Right lobe of liver (tissue), 4 donors: ENCODE data around the gene ARHGAP22.

Experiments used
- POLR2A ChIP-seq: fragments of 450-650 bp; IDR thresholded peaks from one replicate; pipeline ENCODE4 v1.6.1; 2017; ENCODE audit warnings: antibody characterized with exemption, mild to moderate bottlenecking
- TF ChIP-seq, protein P1 (sequence below), 4 donors: fragments of 200-600 bp in 3 of 4; fragments of 450-650 bp in 1 of 4; IDR thresholded peaks; one replicate each; pipeline versions ENCODE4 v1.5.1 to v1.8.0; 2016 to 2022; ENCODE audit warnings: antibody characterized with exemption in 4 of 4, mild to moderate bottlenecking in 2 of 4
- donor health status: DM: no; HTN: no; CAD: no.
- donor health status: DM: no; HTN: no; CAD: no.
- donor health status: DM: no; HTN: yes; CAD: no.

GRCh38 chr10:48525113-48525512 lies 79.8 kb downstream of the ARHGAP22 start:
- no peak for TF ChIP-seq POLR2A
- TF ChIP-seq, protein P1, sequence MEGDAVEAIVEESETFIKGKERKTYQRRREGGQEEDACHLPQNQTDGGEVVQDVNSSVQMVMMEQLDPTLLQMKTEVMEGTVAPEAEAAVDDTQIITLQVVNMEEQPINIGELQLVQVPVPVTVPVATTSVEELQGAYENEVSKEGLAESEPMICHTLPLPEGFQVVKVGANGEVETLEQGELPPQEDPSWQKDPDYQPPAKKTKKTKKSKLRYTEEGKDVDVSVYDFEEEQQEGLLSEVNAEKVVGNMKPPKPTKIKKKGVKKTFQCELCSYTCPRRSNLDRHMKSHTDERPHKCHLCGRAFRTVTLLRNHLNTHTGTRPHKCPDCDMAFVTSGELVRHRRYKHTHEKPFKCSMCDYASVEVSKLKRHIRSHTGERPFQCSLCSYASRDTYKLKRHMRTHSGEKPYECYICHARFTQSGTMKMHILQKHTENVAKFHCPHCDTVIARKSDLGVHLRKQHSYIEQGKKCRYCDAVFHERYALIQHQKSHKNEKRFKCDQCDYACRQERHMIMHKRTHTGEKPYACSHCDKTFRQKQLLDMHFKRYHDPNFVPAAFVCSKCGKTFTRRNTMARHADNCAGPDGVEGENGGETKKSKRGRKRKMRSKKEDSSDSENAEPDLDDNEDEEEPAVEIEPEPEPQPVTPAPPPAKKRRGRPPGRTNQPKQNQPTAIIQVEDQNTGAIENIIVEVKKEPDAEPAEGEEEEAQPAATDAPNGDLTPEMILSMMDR (IDR thresholded peaks at IDR 0.05) = no peak
